H1 (cell line): ENCODE measurements around the gene COA1. TPM values are rescaled to one million over a fixed set of nuclear protein-coding genes. Genes with fewer than 3 reads are reported as not detected.

Source experiments
- CTCF ChIA-PET: fragments of 300-600 bp; sonication (Branson Sonifier 250); formaldehyde crosslinking; loops from one replicate; lab custom pipeline; 2021; ENCODE audit not compliant: partially characterized antibody; lab: Charles Lee
- POLR2A ChIA-PET: fragments of 300-600 bp; sonication (Branson Sonifier 250); formaldehyde crosslinking; loops from one replicate; lab custom pipeline; 2021; ENCODE audit warnings: inconsistent platforms; ENCODE audit not compliant: partially characterized antibody; lab: Charles Lee
- DNase-seq, 2 experiments: peaks; one replicate each; pipeline versions ENCODE4 v3.0.0 to v3.0.0-alpha.2; 2010 to 2022; ENCODE audit warnings: low spot score in 2 of 2, low read depth in 1 of 2, mixed read lengths in 1 of 2
- FAIRE-seq: peaks from 2 replicates; lab custom pipeline; 2011; peaks lifted over from hg19 to GRCh38; lab: Jason Lieb, UNC
- H2AFZ ChIP-seq: 2 replicates; pipeline ENCODE4 v1.8.1; 2012; ENCODE audit warnings: low read length, inconsistent platforms
- H2AK5ac ChIP-seq: 2 replicates; pipeline ENCODE4 v1.6.1; 2013; ENCODE audit warnings: low read depth, low read length
- H2BK120ac ChIP-seq: replicated peaks from 2 replicates; pipeline ENCODE3; 2013; ENCODE audit warnings: low read depth, low read length, inconsistent platforms
- H2BK12ac ChIP-seq: 2 replicates; pipeline ENCODE4 v1.6.1; 2013; ENCODE audit warnings: low read depth, low read length
- H2BK15ac ChIP-seq: 2 replicates; pipeline ENCODE4 v1.6.1; 2013; ENCODE audit warnings: low read length
- H2BK20ac ChIP-seq: 2 replicates; pipeline ENCODE4 v1.6.1; 2013; ENCODE audit warnings: low read length
- H2BK5ac ChIP-seq: 2 replicates; pipeline ENCODE4 v1.6.1; 2013; ENCODE audit warnings: low read depth, low read length
- H3K14ac ChIP-seq: 2 replicates; pipeline ENCODE4 v1.6.1; 2013; ENCODE audit warnings: inconsistent platforms; ENCODE audit not compliant: insufficient read length
- H3K18ac ChIP-seq: 2 replicates; pipeline ENCODE4 v1.6.1; 2013; ENCODE audit warnings: low read length; ENCODE audit errors: extremely low read depth
- H3K23ac ChIP-seq: 2 replicates; pipeline ENCODE4 v1.6.1; 2013; ENCODE audit warnings: inconsistent platforms; ENCODE audit not compliant: insufficient read length
- H3K23me2 ChIP-seq: 2 replicates; pipeline ENCODE4 v1.6.1; 2013; ENCODE audit warnings: low read depth, low read length
- H3K27ac ChIP-seq: 2 replicates; pipeline ENCODE4 v1.6.1; 2011; ENCODE audit warnings: low read depth, low read length, inconsistent platforms
- H3K27me3 ChIP-seq, 4 experiments: replicated peaks in 1 of 4; 1 replicate in 1 of 4; 2 replicates in 3 of 4; pipeline versions ENCODE4 v1.6.1 to v1.8.1; 2011 to 2013; ENCODE audit warnings: low read length in 3 of 4, mild to moderate bottlenecking in 3 of 4, inconsistent platforms in 2 of 4, mixed read lengths in 2 of 4, moderate library complexity in 1 of 4; ENCODE audit not compliant: control insufficient read depth in 3 of 4, insufficient read depth in 3 of 4; ENCODE audit errors: extremely low read depth in 1 of 4
- H3K36me3 ChIP-seq, 4 experiments: 2 replicates each; pipeline versions ENCODE4 v1.6.1 to v1.8.1; 2011 to 2013; ENCODE audit warnings: mild to moderate bottlenecking in 4 of 4, low read length in 3 of 4, moderate library complexity in 2 of 4, control low read depth in 1 of 4, inconsistent platforms in 1 of 4; ENCODE audit not compliant: insufficient read depth in 4 of 4, control insufficient read depth in 2 of 4
- H3K4ac ChIP-seq: replicated peaks from 2 replicates; pipeline ENCODE3; 2013; ENCODE audit warnings: low read length, low read depth, mixed read lengths, inconsistent platforms; ENCODE audit not compliant: insufficient read length
- H3K4me1 ChIP-seq, 4 experiments: replicated peaks in 1 of 4; 1 replicate in 1 of 4; 2 replicates in 3 of 4; pipeline versions ENCODE4 v1.6.1 to v1.8.1; 2011 to 2013; ENCODE audit warnings: low read length in 3 of 4, inconsistent platforms in 2 of 4, mixed read lengths in 1 of 4; ENCODE audit not compliant: insufficient read depth in 4 of 4, control insufficient read depth in 3 of 4
- H3K4me2 ChIP-seq, 2 experiments: 2 replicates each; pipeline versions ENCODE4 v1.6.1 to v1.8.1; 2011 to 2013; ENCODE audit warnings: low read depth in 2 of 2, low read length in 2 of 2, control low read depth in 1 of 2, inconsistent platforms in 1 of 2, mild to moderate bottlenecking in 1 of 2; ENCODE audit not compliant: insufficient read depth in 1 of 2
- H3K4me3 ChIP-seq, 4 experiments: fragments of 200-600, 300-600 bp in 1 of 4; sonication (generic), shearing (Covaris generic), sonication (Bioruptor Twin) in 1 of 4; 2 replicates each; pipeline versions ENCODE4 v1.5.1 to v1.8.1; 2011 to 2016; ENCODE audit warnings: low read length in 4 of 4, low read depth in 3 of 4, control low read depth in 2 of 4, inconsistent platforms in 2 of 4, mild to moderate bottlenecking in 2 of 4, mixed read lengths in 1 of 4, moderate library complexity in 1 of 4; ENCODE audit not compliant: insufficient read depth in 2 of 4; ENCODE audit errors: extremely low read depth in 1 of 4
- H3K56ac ChIP-seq: replicated peaks from 2 replicates; pipeline ENCODE3; 2013; ENCODE audit warnings: low read depth, mild to moderate bottlenecking, mixed read lengths, low read length, inconsistent platforms; ENCODE audit not compliant: insufficient read length
- H3K79me1 ChIP-seq: 2 replicates; pipeline ENCODE4 v1.6.1; 2013; ENCODE audit warnings: low read depth, low read length, control low read depth
- H3K79me2 ChIP-seq, 2 experiments: 2 replicates each; pipeline versions ENCODE4 v1.6.1 to v1.8.1; 2012 to 2013; ENCODE audit warnings: low read length in 2 of 2, mild to moderate bottlenecking in 2 of 2, inconsistent platforms in 1 of 2; ENCODE audit not compliant: insufficient read depth in 2 of 2, control insufficient read depth in 1 of 2
- H3K9ac ChIP-seq, 4 experiments: replicated peaks in 1 of 4; 1 replicate in 1 of 4; 2 replicates in 3 of 4; pipeline versions ENCODE4 v1.6.1 to v1.8.1; 2011 to 2013; ENCODE audit warnings: low read depth in 3 of 4, low read length in 3 of 4, control low read depth in 2 of 4, mild to moderate bottlenecking in 2 of 4, moderate library complexity in 2 of 4, inconsistent platforms in 1 of 4; ENCODE audit errors: extremely low read depth in 1 of 4
- H3K9me3 ChIP-seq, 2 experiments: 2 replicates each; pipeline versions ENCODE4 v1.6.1 to v1.8.1; 2012 to 2013; ENCODE audit warnings: mild to moderate bottlenecking in 2 of 2, moderate library complexity in 2 of 2, control low read depth in 1 of 2, inconsistent platforms in 1 of 2, low read depth in 1 of 2, low read length in 1 of 2, mixed read lengths in 1 of 2; ENCODE audit not compliant: insufficient read depth in 2 of 2
- H4K20me1 ChIP-seq, 2 experiments: replicated peaks in 1 of 2; 2 replicates each; pipeline versions ENCODE3 to v1.8.1; 2011 to 2013; ENCODE audit warnings: inconsistent platforms in 2 of 2, low read length in 2 of 2, mild to moderate bottlenecking in 1 of 2; ENCODE audit not compliant: insufficient read depth in 2 of 2, control insufficient read depth in 1 of 2
- H4K5ac ChIP-seq: 2 replicates; pipeline ENCODE4 v1.6.1; 2013; ENCODE audit warnings: low read length, low read depth, mixed read lengths, inconsistent platforms; ENCODE audit not compliant: insufficient read length
- H4K8ac ChIP-seq: 2 replicates; pipeline ENCODE4 v1.8.0; 2013; ENCODE audit warnings: mild to moderate bottlenecking, moderate library complexity, low read length, inconsistent platforms; ENCODE audit not compliant: insufficient read depth; ENCODE audit errors: extremely low read depth
- H4K91ac ChIP-seq: replicated peaks from 2 replicates; pipeline ENCODE3; 2013; ENCODE audit warnings: low read length, mixed read lengths, inconsistent platforms; ENCODE audit not compliant: insufficient read length
- CEBPB ChIP-seq: IDR thresholded peaks from 2 replicates; pipeline ENCODE4 v1.6.1; 2012; ENCODE audit warnings: low read depth, low read length
- EP300 ChIP-seq, 2 experiments: IDR thresholded peaks; 1 replicate in 1 of 2; 2 replicates in 1 of 2; pipeline ENCODE4 v1.6.1; 2011 to 2012; ENCODE audit warnings: low read depth in 2 of 2, low read length in 2 of 2, mild to moderate bottlenecking in 2 of 2, borderline replicate concordance in 1 of 2, inconsistent platforms in 1 of 2, moderate library complexity in 1 of 2
- WGBS, 2 experiments: shearing (Covaris generic) in 1 of 2; methylation state at CpG; one replicate each; pipeline versions ENCODE4 v1.1.6 to v1.1.7; 2013 to 2015; ENCODE audit warnings: low lambda C conversion rate in 2 of 2, mixed read lengths in 2 of 2, inconsistent platforms in 1 of 2, low coverage in 1 of 2, missing lambda C conversion rate in 1 of 2; ENCODE audit not compliant: insufficient replicate concordance in 2 of 2, insufficient coverage in 1 of 2, insufficient read length in 1 of 2; ENCODE audit errors: extremely low coverage in 1 of 2, missing lambda C conversion rate in 1 of 2; 5-methylcytosine and 5-hydroxymethylcytosine counted together
- polyA plus RNA-seq, 7 experiments: library from polyadenylated mRNA; depleted of rRNA in 3 of 7; stranded (reverse) in 5 of 7; unstranded in 2 of 7; fragments of >200 nt in 5 of 7; fragments of 200-250 nt in 2 of 7; gene quantifications; 1 replicate in 5 of 7; 2 replicates in 1 of 7; 4 replicates in 1 of 7; pipeline versions ENCODE4 v1.2.1 to v1.2.3, GENCODE V29; 2011 to 2013; ENCODE audit warnings: missing spikeins in 2 of 7, mixed read lengths in 2 of 7
- total RNA-seq: library from RNA; stranded (reverse); fragmentation: NEBNext Ultra II Directional; extraction: Animal tissue kit (Norgen Biotek cat#: 25700); gene quantifications from 2 replicates; pipeline ENCODE4 v1.2.1, GENCODE V29; 2021

The COA1 gene
- total and polyA plus RNA-seq, 2 of the 8 experiments (the other 6 are each of a cell fraction or from before 2014, with no cell fraction given): 98.6 to 143 TPM

DNA sequence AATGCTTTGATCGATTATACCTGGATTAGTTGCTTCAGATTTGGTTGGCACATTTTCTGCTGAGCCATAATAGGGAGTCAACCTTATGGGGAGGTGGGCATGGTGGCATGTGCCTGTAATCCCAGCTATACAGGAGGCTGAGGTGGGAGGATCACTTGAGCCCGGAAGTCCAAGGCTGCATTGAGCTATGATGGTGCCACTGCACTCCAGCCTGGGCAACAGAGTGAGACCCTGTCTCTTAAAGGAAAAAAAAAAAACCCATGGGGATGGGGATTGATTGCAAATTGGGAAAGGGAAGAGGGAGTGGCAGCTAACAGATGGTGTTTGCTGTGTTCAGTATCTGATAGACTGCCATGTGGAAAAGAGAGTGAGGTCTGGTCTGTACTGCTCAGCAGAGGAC lies 135.3 kb downstream of the COA1 start:
- WGBS, 2 experiments: 100% methylated on average over 2 of the region's 2 CpGs; no CpG with 5 or more reads in 1 of the 2 experiments
- Histone ChIP-seq H3K56ac (no peak overlapping the region), H4K20me1 (peaks cover 2 to 3% of the 10 kb centered on the region in 2 experiments), H2BK20ac (no peak overlapping the region), H4K8ac (no peak overlapping the region), H3K9me3 (no peaks in the 10 kb centered on the region), H3K14ac (no peak overlapping the region), H3K4ac (no peak overlapping the region), H2BK15ac (no peak overlapping the region), H3K79me2 (peaks cover 0 to 38% of the 10 kb centered on the region in 2 experiments; a peak in 2 of 4 replicates), H3K18ac (no peak overlapping the region), H2BK5ac (no peak overlapping the region), H2BK12ac (no peak overlapping the region), H3K27ac (no peak overlapping the region), H3K4me3 (no peak overlapping the region), H2BK120ac (no peak overlapping the region), H3K4me1 (peaks cover 0 to 2% (median 0%) of the 10 kb centered on the region in 4 experiments; a peak in 1 of 7 replicates), H3K23me2 (no peaks in the 10 kb centered on the region), H2AK5ac (no peak overlapping the region), H3K23ac (no peak overlapping the region), H4K91ac (no peak overlapping the region), H2AFZ (no peak overlapping the region), H3K36me3 (0 out of 8 replicates have a peak, but pooled peaks cover 0 to 4% (median 0%) of the 10 kb centered on the region in 4 experiments), H3K79me1 (no peaks in the 10 kb centered on the region; the same call in 1 of the 2 replicates), H3K4me2 (no peak overlapping the region), H3K9ac (no peak overlapping the region), H3K27me3 (no peaks in the 10 kb centered on the region), H4K5ac (no peak overlapping the region)
- ChIA-PET POLR2A (no interaction called here), CTCF (interaction anchor here (0.6 to 2.6 kb wide), 2 partner anchors 11 to 329 kb away, joined by 3 to 12 read pairs; partner anchors contain the start of gene STK17A)
- FAIRE-seq (no peak), DNase-seq (no peak)
- TF ChIP-seq EP300 (IDR thresholded peaks at IDR 0.05; ENCODE audit: borderline replicate concordance in 1 of 2, low read depth in 2 of 2, low read length in 2 of 2) (no peak), CEBPB (no peak)
